ENCODE data around the gene ZNF385D. TPM values are rescaled to one million over a fixed set of nuclear protein-coding genes. Genes with fewer than 3 reads are reported as not detected.

ZNF385D gene
- total RNA-seq, 1 experiment from 2014 or later: 9.6 TPM

- Mint-ChIP-seq H3K36me3 (peaks cover 12% of the 10 kb centered on the region), H3K27ac (no peak overlapping the region), H3K27me3 (ENCODE audit: low read depth) (peaks cover 5% of the 10 kb centered on the region), H3K4me3 (no peak overlapping the region), H3K9me3 (peaks cover 14% of the 10 kb centered on the region), H3K4me1 (peaks cover 46% of the 10 kb centered on the region)
- CTCF ChIA-PET: no interaction called here
- TF ChIP-seq ZNF396 (CRISPR knock-in tag; IDR thresholded peaks at IDR 0.05; ENCODE audit: borderline replicate concordance) (no peak), ZNF121 (CRISPR knock-in tag; IDR thresholded peaks at IDR 0.05) (no peak), RORB (CRISPR knock-in tag; IDR thresholded peaks at IDR 0.05) (no peak), E2F4 (CRISPR knock-in tag; IDR thresholded peaks at IDR 0.05; ENCODE audit: borderline replicate concordance, low read depth) (no peak), E2F5 (CRISPR knock-in tag; IDR thresholded peaks at IDR 0.05) (no peak), ZNF671 (CRISPR knock-in tag; IDR thresholded peaks at IDR 0.05) (no peak), ZNF138 (CRISPR knock-in tag; conservative IDR thresholded peaks at IDR 0.05) (no peak), CTCF (IDR thresholded peaks at IDR 0.05) (no peak), FOXP1 (CRISPR knock-in tag; IDR thresholded peaks at IDR 0.05; ENCODE audit: borderline replicate concordance) (no peak), SMAD3 (CRISPR knock-in tag; IDR thresholded peaks at IDR 0.05; ENCODE audit: borderline replicate concordance) (no peak), FOXP4 (CRISPR knock-in tag; IDR thresholded peaks at IDR 0.05) (no peak), USF2 (CRISPR knock-in tag; IDR thresholded peaks at IDR 0.05) (no peak), IRF2 (CRISPR knock-in tag; IDR thresholded peaks at IDR 0.05; ENCODE audit: borderline replicate concordance, low read depth) (no peak), GABPB1 (CRISPR knock-in tag; IDR thresholded peaks at IDR 0.05) (no peak), GTF2I (CRISPR knock-in tag; conservative IDR thresholded peaks at IDR 0.05) (no peak), ESRRA (CRISPR knock-in tag; IDR thresholded peaks at IDR 0.05; ENCODE audit: borderline replicate concordance) (no peak), CDX4 (CRISPR knock-in tag; IDR thresholded peaks at IDR 0.05; ENCODE audit: borderline replicate concordance) (no peak)
- no peak for ATAC-seq
- no peak for DNase-seq (ENCODE audit: low spot score)
- POLR2A ChIA-PET: no interaction called here
Observed at GRCh38 chr3:21745966-21746365, 5.0 kb downstream of the ZNF385D start.

GRCh38 chr3:21744793-21745192 lies 6.2 kb downstream of the ZNF385D start:
- Mint-ChIP-seq H3K27me3 (ENCODE audit: low read depth) (peaks cover 1% of the 10 kb centered on the region; the same call in 1 of the 2 replicates), H3K27ac (no peak overlapping the region), H3K36me3 (peaks cover 12% of the 10 kb centered on the region), H3K4me1 (peaks cover 37% of the 10 kb centered on the region), H3K4me3 (no peak overlapping the region), H3K9me3 (peaks cover 14% of the 10 kb centered on the region)
- ATAC-seq (no peak), DNase-seq (ENCODE audit: low spot score) (no peak)
- POLR2A ChIA-PET: no interaction called here
- CTCF ChIA-PET: no interaction called here
- TF ChIP-seq EMX1 (CRISPR knock-in tag; IDR thresholded peaks at IDR 0.05) (no peak), HMGA2 (CRISPR knock-in tag; IDR thresholded peaks at IDR 0.05) (peak; percentile 9; the same call in 1 of the 2 replicates)
